CD4-positive, alpha-beta T cell treated with Interferon alpha-2 for 1 hour (primary cell): ENCODE data around the gene MT3.
"Not testable (repeated sequence)": the region's sequence is repeated elsewhere in the genome, so short reads cannot be mapped to it uniquely, and the experiment has no call there.

Source experiments
- DNase-seq, 2 donors: peaks; one replicate each; pipeline ENCODE4 v3.0.0-alpha.2; 2020 to 2022

The MT3 gene

DNA sequence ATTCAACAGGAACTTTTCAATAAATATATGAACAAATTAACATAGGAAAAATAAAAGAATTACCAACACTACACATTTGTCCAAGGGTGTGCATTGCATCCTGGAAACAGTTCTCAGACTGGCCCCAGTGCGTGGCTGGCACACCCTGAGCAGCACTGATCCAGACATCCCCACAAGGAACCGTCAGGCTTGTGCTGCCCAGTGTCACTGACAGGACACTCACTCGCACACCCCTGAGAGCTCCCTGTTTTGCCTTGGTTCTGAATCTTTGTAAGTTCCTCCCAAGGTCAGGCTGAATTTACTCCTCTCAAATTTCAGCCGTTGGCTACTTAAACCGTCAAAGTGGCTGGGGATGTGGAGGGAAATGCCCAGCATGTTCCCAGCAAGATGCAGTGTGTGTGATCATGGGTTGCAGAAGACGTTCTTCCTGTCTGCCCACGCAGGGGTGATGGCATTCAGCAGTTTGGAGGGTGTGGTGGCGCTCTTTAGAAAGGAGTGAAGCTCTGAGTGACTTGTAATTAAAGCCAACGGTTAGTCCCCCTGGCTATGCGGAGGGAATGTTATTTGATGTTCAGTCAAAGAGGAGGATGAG, 20.8 kb downstream of the MT3 start:
- peak; percentile 80 to 83 for DNase-seq

DNA sequence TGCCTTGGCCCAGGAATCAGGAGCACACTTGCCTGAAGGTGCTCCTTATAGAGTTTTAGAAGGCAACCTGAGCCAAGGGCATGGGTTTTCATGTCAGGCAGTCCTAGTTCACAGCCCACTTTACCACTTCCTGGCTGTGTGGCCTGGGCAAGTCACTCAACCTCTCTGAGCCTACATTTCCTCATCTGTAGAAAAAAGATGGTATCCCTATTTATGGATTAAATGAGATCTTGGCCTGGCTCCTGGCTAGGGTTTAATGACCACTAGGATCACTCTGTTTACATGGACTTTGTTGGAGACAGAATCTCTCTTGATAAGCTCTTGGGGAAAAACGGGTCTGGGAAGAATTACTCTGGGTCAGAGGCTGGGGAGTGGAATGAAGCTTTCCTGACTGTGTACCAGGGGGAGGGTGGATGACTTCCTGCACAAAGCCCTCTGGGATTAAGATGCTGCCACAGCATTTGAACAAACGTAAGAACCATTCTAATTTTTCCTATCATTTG, 21.3 kb downstream of the MT3 start:
- DNase-seq = peak in 1 of 2 donors; percentile 25

DNA sequence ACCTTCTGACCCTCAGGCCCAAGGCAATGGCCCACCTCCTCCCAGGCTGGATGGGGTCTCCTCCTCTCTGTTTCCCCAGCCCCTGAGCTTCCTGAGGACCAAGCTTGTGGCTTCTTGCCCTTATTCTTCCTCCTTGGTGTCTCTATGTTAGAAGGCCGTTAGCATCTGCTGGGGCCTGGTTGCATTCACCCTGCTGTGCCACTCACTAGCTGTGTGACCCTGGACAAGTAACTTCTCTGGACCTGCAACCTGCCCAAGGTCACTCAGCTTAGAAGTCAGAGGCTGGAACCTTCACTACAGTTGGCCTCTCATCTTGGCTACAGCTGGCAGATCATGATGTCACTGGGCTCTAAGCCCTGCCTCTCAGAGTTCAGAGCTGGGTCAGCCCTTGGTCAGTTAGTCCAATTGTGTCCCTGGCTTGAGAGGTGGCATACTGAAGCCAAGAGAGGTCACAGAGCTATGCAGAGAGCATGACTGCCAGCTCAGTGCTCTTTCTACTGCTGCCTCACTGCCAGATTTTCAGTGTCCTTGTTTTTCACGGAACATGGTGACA, 22.0 kb downstream of the MT3 start:
- DNase-seq = no peak

DNA sequence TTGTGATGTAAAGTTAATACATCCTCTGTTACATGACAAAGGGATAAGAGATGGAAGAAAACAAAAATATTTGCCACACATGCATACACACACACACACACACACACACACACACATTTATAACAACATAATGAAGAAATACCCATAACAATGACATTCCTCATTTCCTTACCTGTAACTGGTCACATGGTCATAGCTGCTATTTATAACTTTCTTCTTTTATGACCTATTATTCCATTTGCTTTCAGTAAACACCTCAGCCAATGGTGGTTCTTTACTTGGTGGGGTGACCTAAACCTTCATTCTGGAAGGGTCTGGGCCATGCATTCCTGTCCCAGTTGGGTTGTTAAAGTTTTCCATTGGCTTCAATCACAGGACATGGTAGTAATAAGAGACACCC, 24.4 kb downstream of the MT3 start:
- DNase-seq = no peak

DNA sequence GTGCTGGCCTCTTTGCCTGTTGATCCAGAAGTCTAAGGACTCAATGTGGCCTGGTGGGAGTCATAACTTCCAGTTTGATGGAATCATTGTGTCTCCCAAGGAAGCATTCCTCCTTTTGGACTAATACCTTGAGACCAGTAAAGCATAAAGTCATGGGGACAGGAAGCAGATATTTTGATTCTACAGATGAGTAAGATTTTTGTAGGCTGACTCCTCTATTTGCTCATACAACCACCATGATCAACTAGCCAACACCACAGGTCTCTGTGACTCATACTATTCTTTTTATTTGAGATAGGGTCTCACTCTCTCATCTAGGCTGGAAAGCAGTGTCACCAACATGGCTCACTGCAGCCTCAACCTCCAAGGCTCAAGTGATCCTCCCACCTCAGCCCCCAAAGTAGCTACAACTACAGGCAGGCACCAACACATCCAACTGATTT, 25.2 kb downstream of the MT3 start:
- no peak for DNase-seq

DNA sequence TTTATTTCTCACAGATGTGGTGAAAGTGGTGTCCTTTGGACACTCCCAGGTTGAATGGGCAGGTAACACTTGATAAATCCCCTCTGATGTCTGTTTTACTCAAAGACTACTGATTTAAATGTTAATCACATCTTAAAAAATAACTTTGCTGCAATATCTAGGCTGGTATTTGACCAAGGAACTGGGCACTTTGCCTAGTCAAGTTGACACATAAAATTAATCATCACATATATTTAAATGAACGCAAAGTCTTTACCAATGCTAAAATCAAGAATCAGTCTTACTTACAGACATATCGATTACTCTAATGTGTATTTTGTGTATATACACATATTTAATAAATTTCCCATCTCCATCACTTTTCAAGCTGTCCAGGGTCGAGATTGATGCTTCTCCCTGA, 26.0 kb downstream of the MT3 start:
- DNase-seq = no peak

DNA sequence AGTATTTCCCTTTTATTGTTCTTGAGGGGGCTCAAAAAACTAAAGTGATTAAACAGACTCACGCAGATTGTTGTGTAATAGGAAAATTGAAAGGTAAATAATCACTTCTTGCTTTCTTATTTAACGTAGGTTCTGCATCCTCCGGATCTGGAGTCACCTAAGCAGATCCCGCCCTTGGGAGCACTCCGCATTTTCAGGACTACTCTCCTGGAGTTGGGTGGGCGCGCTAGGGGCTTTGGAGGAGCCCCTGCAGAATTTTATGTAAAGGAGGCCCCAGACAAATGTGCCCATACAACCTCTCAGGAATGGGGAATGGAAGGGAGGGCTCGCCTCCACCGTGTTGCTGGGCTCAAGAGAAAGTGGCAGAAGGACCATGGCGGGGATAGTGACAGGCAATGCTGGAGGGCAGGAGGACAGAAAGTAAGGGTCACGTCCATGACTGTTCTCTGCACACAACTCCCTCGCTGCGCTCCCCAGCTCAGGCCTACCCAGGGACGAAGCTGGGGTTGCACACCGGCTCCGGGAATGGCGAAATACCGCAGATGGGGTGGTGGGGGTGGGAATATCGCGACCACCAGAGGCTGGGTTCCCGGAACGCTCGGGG, 27.4 kb downstream of the MT3 start:
- DNase-seq = no peak

DNA sequence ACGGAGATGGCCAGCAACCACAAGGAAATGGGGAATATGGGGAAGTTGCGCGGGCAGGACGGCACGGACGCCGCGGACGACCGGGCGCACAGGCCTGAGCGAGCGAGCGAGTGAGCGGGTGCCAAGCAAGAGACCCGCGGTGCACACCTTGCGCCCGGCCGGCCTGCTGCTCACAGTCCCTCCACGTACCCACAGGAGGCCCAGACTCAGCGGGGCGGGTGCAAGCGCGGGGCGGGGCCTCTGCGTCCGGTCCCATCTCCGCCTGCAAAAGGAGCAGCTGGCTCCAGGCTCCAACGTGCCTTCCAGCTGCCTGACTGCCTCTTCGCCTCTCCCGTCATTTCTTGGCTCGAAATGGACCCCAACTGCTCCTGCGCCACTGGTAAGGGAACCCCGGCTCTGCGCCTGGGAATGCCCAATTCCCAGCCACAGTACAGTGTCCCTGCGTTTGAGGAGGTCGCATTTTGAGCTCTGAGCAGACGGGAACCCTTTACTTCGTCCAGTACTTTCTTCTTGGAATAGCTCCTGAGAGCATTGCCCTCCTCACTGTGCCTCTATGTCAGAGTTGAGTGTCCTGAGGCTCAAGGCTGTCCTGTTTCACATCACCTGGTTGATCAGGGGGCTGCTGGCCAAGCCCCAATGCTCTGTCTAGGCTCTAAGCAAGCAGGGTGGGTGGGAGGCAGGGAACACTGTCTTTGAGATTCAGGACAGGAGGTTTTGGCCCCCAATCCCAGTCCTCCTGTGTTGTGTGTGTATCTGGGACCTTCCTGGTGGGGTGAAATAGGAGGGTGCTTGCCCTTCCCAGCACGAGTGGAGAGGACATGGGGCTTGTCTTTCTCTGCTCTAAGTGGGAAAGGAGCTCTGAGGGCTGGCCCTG, 28.1 kb downstream of the MT3 start:
- DNase-seq = peak in 1 of 2 donors; percentile 48

DNA sequence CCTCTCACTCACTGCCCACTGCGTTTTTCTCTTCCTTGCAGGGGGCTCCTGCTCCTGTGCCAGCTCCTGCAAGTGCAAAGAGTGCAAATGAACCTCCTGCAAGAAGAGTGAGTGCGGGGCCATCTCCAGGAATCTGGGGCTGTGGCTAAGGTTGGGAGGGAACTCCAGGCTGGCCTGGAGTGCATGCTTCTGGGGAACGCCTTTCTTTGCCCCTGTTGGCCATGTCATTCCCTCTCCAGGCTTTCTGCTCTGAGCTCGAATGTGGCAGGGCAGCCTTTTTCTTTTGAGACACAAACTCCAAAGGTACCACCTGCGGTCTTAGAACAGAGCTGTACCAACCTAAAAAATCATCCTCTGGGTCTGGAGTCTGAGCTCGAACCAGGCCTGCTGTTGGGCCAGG, 28.8 kb downstream of the MT3 start:
- DNase-seq = no peak

DNA sequence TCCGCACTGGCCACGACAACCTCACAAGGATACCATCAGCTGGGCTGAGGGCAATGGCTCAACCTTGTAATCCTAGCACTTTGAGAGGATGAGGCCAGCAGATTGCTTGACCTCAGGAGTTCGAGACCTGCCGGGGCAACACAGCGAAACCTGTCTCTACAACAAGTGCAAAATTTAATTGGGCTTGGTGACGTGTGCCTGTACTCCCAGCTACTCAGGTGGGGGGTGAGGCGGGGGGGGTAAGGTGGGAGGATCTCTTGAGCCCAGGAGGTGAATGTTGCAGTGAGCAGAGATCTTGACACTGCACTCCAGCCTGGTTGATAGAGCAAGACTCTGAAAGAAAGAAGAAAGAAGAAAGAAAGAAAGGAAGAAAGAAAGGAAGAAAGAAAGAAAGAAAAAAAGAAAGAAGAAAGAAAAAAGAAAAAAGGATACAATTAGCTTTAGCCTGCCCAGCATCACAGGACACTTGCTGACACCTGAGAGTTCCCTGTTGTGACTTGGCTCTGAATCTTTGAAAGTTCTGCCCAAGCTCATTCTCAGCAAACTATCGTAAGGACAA, 31.1 kb downstream of the MT3 start:
- DNase-seq = no peak

DNA sequence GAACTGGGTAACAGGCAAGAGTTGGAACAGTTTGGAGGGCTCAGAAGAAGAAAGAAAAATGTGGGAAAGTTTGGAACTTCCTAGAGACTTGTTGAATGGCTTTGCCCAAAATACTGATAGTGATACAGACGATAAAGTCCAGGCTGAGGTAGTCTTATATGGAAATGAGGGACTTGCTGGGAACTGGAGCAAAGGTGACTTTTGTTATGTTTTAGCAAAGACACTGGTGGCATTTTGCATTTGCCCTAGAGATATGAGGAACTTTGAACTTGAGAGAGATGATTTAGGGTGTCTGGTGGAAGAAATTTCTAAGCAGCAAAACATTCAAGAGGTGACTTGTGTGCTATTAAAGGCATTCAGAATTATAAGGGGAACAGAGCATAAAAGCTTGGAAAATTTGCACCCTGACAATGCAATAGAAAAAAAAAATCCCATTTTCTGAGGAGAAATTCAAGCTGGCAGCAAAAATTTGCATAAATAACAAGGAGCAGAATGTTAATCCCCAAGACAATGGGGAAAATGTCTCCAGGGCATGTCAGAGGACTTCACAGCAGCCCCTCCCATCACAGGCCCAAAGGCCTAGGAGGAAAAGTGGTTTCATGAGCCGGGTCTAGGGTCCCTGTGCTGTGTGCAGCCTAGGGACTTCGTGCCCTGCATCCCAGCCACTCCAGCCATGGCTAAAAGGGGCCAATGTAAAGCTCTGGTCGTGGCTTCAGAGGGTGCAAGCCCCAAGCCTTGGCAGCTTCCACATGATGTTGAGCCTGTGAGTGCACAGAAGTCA, 32.5 kb downstream of the MT3 start:
- not testable (repeated sequence) for DNase-seq

DNA sequence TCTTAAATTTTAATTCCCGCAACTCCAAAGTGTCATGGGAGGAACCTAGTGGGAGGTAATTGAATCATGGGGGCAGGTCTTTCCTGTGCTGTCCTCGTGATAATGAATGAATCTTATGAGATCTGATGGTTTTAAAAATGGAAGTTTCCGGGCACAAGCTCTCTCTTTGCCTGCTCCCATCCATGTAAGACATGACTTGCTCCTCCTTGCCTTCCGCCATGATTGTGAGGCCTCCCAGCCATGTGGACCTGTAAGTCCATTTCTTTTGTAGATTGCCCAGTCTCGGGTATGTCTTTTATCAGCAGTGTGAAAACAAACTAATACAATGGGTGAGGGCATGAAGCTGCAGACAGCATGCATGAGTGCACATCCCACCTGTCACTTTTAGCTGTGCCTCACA, 33.9 kb downstream of the MT3 start:
- not testable (repeated sequence) for DNase-seq

DNA sequence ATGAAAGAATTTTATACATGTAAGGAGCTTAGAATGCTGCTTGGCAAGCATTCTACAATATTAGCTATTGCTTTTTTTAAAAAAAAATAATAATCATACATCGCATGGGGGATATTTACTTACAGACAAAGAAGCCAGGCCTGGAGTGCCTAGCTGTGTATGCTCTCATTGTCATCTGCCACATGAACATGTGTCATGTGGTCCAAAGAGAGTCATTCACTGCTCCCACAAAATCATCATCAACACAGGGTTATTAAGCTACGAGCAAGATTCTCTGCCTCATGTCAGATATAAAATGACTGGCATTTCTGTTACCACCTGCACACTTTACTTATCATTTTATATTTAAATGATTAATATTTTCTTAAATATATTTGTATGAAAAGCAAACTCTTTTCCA, 34.3 kb downstream of the MT3 start:
- no peak for DNase-seq

DNA sequence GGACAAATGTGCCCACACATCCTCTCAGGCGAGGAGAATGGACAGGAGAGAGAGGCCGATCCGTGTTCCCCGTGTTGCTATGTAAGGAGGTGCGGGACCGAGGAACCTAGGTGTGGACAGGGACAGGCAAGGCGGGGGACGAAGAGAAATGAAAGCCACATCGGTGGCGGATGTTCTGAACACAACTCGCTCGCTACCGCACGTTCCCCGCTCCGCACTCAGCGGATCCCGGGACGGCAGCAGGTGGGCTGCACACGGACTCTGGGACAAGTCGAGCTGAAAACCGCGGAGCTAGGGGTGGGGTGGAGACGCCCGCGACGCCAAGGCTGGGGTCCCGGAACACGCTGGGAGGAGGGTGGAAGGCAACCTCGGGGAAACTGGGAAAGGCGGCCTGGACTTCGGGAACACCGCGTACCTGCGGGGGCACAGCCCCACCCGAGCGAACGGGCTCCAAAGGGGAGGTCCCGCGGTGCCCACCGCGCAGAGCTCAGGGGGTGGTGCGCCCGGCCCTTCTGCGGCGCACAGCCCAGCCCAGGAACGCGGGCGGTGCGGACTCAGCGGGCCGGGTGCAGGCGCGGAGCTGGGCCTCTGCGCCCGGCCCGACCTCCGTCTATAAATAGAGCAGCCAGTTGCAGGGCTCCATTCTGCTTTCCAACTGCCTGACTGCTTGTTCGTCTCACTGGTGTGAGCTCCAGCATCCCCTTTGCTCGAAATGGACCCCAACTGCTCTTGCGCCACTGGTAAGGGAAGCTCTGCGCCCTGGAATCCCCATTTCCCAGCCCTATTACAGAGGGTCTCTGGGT, 36.0 kb downstream of the MT3 start, which contains the start of gene MT1E:
Gene MT1E (plus strand): TSS at position 642 of the 803 bp plus-strand sequence. CDS start 71 bp downstream, at position 713.
- DNase-seq = peak; percentile 16 to 38

DNA sequence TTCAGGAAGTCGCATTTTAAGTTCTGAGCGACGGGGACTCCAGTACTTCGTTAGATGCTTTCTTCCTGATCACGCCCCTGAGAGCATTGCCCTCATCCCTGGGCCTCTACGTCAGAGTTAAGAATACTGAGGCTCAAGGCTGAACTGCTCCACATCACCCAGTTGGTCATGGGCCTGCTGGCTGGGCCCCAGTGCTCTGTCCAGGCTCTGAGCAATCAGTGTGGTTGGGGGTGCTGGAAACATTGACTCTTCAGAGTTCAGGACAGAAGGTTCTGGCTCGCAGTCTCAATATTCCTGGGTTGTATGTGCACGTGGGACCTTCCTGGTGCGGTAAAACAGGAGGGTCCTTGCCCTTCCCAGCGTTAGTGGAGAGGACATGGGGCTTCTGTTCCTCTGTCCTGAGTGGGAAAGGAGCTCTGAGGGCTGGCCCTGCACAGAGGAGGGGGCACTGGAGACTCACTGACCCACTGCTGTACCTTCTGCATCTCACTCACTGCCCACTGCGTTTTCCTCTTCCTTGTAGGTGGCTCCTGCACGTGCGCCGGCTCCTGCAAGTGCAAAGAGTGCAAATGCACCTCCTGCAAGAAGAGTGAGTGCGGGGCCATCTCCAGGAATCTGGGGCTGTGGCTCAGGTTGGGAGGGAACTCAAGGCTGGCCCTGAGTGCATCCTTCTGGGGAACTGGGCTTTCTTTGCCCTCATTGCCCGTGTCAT, 36.8 kb downstream of the MT3 start:
- no peak for DNase-seq

DNA sequence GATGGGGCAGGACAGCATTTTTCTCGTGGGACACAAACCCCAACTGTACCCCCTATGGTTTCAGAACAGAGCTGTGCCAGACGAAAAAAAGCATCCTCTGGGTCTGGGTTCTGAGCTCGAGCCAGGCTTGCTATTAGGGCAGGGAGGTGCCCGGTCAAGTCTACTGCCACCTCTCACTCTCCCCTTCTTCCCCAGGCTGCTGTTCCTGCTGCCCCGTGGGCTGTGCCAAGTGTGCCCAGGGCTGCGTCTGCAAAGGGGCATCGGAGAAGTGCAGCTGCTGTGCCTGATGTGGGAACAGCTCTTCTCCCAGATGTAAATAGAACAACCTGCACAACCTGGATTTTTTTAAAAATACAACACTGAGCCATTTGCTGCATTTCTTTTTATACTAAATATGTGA, 37.4 kb downstream of the MT3 start:
- DNase-seq = no peak

DNA sequence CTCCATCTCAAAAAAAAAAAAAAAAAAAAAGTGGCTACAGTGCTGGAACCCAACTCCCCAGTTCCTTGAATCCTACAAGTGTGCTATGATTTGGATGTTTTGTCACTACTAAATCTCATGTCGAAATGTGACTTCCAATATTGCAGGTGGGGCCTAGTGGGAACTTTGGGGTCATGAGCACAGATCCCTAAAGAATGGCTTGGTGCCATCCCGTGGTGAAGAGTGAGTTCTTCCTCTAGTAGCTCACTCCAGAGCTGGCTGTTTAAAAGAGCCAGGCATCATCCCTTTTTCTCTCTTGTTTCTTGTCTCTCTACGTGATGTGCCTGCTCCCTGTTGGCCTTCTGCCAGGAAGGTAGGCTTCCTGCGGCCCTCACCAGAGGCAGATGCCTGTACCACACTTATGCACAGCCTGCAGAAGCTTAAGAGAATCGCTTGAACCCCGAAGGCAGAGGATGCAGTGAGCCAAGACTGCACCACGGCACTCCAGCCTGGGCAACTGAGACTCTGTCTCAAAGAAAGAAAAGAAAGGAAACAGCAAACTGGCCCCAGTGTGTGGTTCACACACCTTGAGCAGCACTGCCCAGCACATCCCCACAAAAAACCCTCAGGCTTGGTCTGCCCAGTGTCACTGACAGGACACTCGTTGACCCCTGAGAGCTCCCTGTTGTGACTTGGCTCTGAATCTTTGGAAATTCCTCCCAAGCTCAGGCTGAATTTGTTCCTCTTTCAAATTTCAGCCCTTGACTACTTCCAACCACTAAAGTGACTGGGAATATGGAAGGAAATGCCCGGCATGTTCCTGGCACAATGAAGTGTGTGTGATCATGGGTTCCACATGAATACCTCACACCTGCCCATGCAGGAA, 39.4 kb downstream of the MT3 start:
- DNase-seq = no peak

DNA sequence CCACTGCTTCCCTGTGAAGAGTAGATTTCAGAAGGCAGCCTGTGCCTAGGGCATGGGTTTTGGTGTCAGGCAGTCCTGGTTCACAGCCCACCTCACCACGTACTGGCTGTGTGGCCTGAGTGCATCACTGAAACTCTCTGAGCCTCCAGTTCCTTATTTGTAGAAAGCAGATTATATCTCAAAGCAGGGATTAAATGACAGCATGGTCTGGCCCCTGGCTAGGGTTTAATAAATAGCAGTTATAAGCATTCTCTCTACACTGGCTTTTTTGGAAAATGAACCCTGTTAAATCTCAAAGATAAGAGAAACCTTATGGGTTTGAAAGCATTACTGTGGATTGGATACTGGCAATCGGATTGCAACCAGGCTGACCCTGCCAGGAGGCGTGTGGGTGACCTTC, 40.2 kb downstream of the MT3 start:
- DNase-seq = no peak

DNA sequence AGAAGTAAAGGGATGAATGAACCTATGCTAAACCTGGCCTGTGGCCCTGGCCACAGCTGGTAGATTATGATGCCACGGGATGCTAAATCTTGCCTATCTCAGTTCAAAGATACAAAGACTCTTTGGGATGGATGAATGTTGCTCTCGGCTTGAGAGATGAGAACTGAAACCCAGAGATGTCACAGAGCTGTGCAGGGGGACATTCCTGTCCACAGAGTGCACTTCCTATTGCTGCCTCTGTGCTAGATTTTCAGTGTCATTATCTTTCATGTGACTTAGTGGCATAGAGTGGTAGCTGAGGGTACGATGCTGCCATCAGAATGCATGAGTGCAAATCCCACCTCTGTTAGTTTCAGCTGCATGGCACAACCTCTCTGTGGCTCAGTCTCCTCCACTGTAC, 40.8 kb downstream of the MT3 start:
- no peak for DNase-seq

DNA sequence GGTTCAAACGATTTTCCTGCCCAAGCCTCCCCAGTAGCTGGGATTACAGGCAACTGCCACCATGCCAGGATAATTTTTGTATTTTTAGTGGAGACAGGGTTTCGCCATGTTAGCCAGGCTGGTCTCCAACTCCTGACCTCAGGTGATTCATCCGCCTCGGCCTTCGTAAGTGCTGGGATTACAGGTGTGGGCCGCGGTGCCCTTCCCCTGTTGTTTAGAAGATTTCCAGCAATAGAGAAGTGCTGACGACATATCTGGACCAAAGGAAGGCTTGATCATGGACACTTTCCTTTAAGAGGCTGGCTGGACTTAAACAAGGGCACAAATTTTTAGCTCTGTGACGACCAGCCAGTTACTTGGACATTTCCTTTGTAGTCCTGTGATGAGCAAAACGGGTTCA, 41.9 kb downstream of the MT3 start:
- DNase-seq = no peak
